ENCODE results near the gene FOXO1.

DNA sequence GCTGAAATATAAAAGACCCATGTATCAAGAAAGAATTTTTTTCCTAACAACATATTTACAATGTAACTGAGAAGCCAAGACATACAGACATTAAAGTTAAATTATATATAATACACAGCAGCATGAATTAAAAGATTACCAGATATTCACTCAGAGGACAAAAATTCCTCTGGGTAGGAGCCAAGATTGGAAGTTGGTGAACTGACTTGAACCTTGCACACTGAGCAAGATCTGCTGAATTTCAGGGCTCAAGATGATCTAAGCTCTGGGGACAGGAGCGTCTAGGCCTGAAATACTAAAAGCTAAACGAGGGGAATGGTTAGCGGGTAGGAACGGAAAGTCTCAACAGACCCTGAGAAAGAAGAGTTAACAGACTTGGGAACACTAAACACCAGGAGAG lies 8.5 kb downstream of the FOXO1 start:
- TF ChIP-seq TCF7 (IDR thresholded peaks at IDR 0.05; ENCODE audit: low read depth) (no peak), ZNF253 (CRISPR knock-in tag; IDR thresholded peaks at IDR 0.05; ENCODE audit: borderline replicate concordance) (no peak), U2AF1 (optimal IDR thresholded peaks at IDR 0.05; ENCODE audit: low read depth, low read length) (no peak), PRMT3 (CRISPR knock-in tag; IDR thresholded peaks at IDR 0.05; ENCODE audit: borderline replicate concordance, low read depth) (no peak), ZNF737 (CRISPR knock-in tag; IDR thresholded peaks at IDR 0.05; ENCODE audit: borderline replicate concordance) (no peak)
- TF ChIP-seq, protein P1, sequence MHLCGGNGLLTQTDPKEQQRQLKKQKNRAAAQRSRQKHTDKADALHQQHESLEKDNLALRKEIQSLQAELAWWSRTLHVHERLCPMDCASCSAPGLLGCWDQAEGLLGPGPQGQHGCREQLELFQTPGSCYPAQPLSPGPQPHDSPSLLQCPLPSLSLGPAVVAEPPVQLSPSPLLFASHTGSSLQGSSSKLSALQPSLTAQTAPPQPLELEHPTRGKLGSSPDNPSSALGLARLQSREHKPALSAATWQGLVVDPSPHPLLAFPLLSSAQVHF (CRISPR knock-in tag; IDR thresholded peaks at IDR 0.05), result no peak
- TF ChIP-seq, protein P2, sequence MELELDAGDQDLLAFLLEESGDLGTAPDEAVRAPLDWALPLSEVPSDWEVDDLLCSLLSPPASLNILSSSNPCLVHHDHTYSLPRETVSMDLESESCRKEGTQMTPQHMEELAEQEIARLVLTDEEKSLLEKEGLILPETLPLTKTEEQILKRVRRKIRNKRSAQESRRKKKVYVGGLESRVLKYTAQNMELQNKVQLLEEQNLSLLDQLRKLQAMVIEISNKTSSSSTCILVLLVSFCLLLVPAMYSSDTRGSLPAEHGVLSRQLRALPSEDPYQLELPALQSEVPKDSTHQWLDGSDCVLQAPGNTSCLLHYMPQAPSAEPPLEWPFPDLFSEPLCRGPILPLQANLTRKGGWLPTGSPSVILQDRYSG (CRISPR knock-in tag; IDR thresholded peaks at IDR 0.05), result no peak
